ENCODE data around the gene MEG3. TPM values are rescaled to one million over a fixed set of nuclear protein-coding genes. Genes with fewer than 3 reads are reported as not detected.

MEG3 gene
- total and polyA plus RNA-seq, 2 of the 8 experiments (the other 6 are each of a cell fraction or from before 2014, with no cell fraction given), result 0.17 to 1.1 TPM

GRCh38 chr14:100901391-100902183, 75.7 kb downstream of the MEG3 start (continued):
- TF ChIP-seq PHF8 (conservative IDR thresholded peaks at IDR 0.05; ENCODE audit: low read depth, low read length), result no peak
- no peak for TF ChIP-seq KDM1A (IDR thresholded peaks at IDR 0.05; ENCODE audit: borderline replicate concordance, low read length)
- TF ChIP-seq TAF7 (optimal IDR thresholded peaks at IDR 0.05; ENCODE audit: borderline replicate concordance, low read depth, low read length), result no peak
- TF ChIP-seq YY1 (IDR thresholded peaks at IDR 0.05; ENCODE audit: low read depth, low read length), result no peak
- TF ChIP-seq NRF1 (IDR thresholded peaks at IDR 0.05; ENCODE audit: low read depth, low read length), result no peak
- TF ChIP-seq RXRA (IDR thresholded peaks at IDR 0.05; ENCODE audit: insufficient read depth, low read depth, low read length), result no peak
- TF ChIP-seq POLR2AphosphoS5 (IDR thresholded peaks at IDR 0.05; ENCODE audit: low read depth, low read length), result no peak
- no peak for TF ChIP-seq ATF3 (IDR thresholded peaks at IDR 0.05; ENCODE audit: insufficient read depth, low read depth, low read length)
- TF ChIP-seq KDM5A (IDR thresholded peaks at IDR 0.05; ENCODE audit: low read length), result no peak
- TF ChIP-seq CEBPB (IDR thresholded peaks at IDR 0.05; ENCODE audit: low read depth, low read length), result no peak

Measured in H1 (cell line).